ENCODE measurements around the gene RBBP5.

Gene RBBP5

GRCh38 chr1:205058853-205059252 lies 62.9 kb downstream of the RBBP5 start:
- DNase-seq (ENCODE audit: low read depth, low spot score): no peak

GRCh38 chr1:205057808-205058575 lies 63.8 kb downstream of the RBBP5 start:
- no peak for DNase-seq (ENCODE audit: low read depth, low spot score)

- no peak for DNase-seq (ENCODE audit: low read depth, low spot score)
These were observed 64.7 kb downstream of the RBBP5 start for GRCh38 chr1:205056956-205057568.

GRCh38 chr1:205056188-205056611 lies 65.6 kb downstream of the RBBP5 start:
- DNase-seq (ENCODE audit: low read depth, low spot score): no peak

GRCh38 chr1:205054013-205054412 lies 67.8 kb downstream of the RBBP5 start:
- no peak for DNase-seq (ENCODE audit: low read depth, low spot score)

GRCh38 chr1:205053296-205053695 lies 68.5 kb downstream of the RBBP5 start:
- no peak for DNase-seq (ENCODE audit: low read depth, low spot score)

GRCh38 chr1:205052690-205053089 lies 69.1 kb downstream of the RBBP5 start:
- DNase-seq (ENCODE audit: low read depth, low spot score): no peak

GRCh38 chr1:205049479-205049878 lies 72.3 kb downstream of the RBBP5 start:
- no peak for DNase-seq (ENCODE audit: low read depth, low spot score)

GRCh38 chr1:205048382-205048781 lies 73.4 kb downstream of the RBBP5 start:
- no peak for DNase-seq (ENCODE audit: low read depth, low spot score)

- no peak for DNase-seq (ENCODE audit: low read depth, low spot score)
These were observed 74.0 kb downstream of the RBBP5 start for GRCh38 chr1:205047764-205048231.

- DNase-seq (ENCODE audit: low read depth, low spot score): no peak
These were observed 74.9 kb downstream of the RBBP5 start for GRCh38 chr1:205046870-205047269.

- no peak for DNase-seq (ENCODE audit: low read depth, low spot score)
These were observed 76.6 kb downstream of the RBBP5 start for GRCh38 chr1:205045146-205045545.

GRCh38 chr1:205044741-205045140 lies 77.0 kb downstream of the RBBP5 start:
- no peak for DNase-seq (ENCODE audit: low read depth, low spot score)

- DNase-seq (ENCODE audit: low read depth, low spot score): no peak
These were observed 77.9 kb downstream of the RBBP5 start for GRCh38 chr1:205043866-205044265.

- no peak for DNase-seq (ENCODE audit: low read depth, low spot score)
These were observed 78.6 kb downstream of the RBBP5 start, which contains the start of gene CNTN2 for GRCh38 chr1:205042911-205043806. Gene CNTN2 (plus strand): TSS chr1:205043212. CDS start chr1:205053186, 9,974 bp downstream.

- DNase-seq (ENCODE audit: low read depth, low spot score): no peak
These were observed 79.5 kb downstream of the RBBP5 start for GRCh38 chr1:205041998-205042910.

- no peak for DNase-seq (ENCODE audit: low read depth, low spot score)
These were observed 80.6 kb downstream of the RBBP5 start for GRCh38 chr1:205041001-205041715.

GRCh38 chr1:205038132-205038786 lies 83.5 kb downstream of the RBBP5 start:
- DNase-seq (ENCODE audit: low read depth, low spot score): no peak

GRCh38 chr1:205037539-205037938 lies 84.2 kb downstream of the RBBP5 start:
- DNase-seq (ENCODE audit: low read depth, low spot score): no peak

Measured in iPS DF 19.7 (cell line).